Measurements from ENCODE around the gene KCNMA1. TPM values are rescaled to one million over a fixed set of nuclear protein-coding genes. Genes with fewer than 3 reads are reported as not detected.

The KCNMA1 gene
- total and polyA plus RNA-seq, 10 donors, result 9.3 to 114 (median 51.5) TPM

DNA sequence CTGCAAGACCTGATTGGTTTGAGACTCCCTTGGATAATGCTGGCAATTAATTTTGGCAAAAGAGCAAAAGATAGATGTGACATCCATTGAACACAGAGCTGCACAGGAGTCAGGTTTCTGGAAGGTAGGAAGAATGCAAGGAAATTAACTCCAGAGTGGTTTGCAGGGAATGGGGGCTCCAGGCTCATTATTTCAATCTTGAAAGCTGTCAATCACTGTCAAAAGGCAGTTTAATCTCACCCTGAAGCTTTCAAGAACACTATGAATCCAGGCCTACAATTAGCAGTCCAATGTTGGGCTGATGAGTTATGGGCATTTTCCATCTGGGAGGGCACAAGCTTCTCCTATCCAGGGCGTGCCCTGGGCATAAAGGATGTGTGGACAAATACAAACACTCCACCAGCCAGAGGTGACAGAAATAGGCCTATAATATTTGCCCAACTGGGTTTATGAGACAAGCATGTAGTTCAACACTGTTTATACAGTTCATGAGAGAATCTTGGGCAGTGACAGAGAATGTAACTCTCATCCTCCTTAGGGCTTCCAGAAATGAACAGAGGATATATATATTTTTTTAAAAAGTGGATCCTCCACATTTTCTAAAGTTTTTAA, 80.5 kb downstream of the KCNMA1 start:
- H3K27me3 ChIP-seq (replicated peaks in 1 of 7), result peaks cover 0 to 4% (median 0%) of the 10 kb centered on the region in 7 donors
- no peak overlapping the region for H3K4me3 ChIP-seq
- no peak for DNase-seq
- no peaks in the 10 kb centered on the region for H3K9me3 ChIP-seq
- H3K27ac ChIP-seq, result peak overlapping the region in 5 of 8 donors; percentile 15 to 94 (median 81)
- TF ChIP-seq POLR2A (IDR thresholded peaks at IDR 0.05) (no peak), POLR2AphosphoS5 (IDR thresholded peaks at IDR 0.05) (no peak)
- TF ChIP-seq, protein P1, sequence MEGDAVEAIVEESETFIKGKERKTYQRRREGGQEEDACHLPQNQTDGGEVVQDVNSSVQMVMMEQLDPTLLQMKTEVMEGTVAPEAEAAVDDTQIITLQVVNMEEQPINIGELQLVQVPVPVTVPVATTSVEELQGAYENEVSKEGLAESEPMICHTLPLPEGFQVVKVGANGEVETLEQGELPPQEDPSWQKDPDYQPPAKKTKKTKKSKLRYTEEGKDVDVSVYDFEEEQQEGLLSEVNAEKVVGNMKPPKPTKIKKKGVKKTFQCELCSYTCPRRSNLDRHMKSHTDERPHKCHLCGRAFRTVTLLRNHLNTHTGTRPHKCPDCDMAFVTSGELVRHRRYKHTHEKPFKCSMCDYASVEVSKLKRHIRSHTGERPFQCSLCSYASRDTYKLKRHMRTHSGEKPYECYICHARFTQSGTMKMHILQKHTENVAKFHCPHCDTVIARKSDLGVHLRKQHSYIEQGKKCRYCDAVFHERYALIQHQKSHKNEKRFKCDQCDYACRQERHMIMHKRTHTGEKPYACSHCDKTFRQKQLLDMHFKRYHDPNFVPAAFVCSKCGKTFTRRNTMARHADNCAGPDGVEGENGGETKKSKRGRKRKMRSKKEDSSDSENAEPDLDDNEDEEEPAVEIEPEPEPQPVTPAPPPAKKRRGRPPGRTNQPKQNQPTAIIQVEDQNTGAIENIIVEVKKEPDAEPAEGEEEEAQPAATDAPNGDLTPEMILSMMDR (IDR thresholded peaks at IDR 0.05 in 8 of 11, conservative IDR thresholded peaks at IDR 0.05 in 3 of 11), result no peak
- H3K4me1 ChIP-seq, result peaks cover 0 to 18% (median 0%) of the 10 kb centered on the region in 6 donors
- WGBS, 5 donors, result 80 to 100% (median 88%) methylated on average over 1 of the region's 1 CpG
- no peaks in the 10 kb centered on the region for H3K36me3 ChIP-seq
- intact Hi-C loops (cut with DNase I; ENCODE audit: low total_unique reads), result no loop called here

DNA sequence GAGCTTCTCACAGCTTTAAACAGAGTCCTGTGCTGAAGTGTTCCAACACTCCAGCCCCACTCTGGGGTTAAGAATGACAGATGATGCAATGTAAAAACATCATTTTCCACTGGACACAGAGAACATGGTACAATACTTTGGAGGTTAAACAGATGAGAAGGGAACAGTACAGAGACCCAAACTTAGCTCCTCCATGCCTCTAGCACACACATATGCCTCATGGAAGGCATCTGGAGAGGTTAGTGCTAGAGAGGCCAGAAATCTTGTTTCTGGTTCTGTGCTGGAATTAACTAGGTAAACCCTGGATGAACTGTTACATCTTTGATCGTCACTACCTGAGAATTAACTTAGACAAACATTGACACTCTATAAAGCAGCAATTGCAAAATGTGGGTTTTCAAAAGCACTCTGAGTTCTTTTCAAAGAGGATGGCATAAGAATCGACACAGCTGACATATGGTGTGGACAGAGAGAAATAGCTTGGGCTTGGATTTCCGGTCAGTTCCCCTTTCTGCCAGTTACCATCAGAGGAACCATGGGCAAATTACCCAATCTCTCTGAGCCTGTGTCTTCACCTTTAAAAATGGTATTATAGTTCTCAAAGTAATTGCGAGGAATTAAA, 81.9 kb downstream of the KCNMA1 start:
- Histone ChIP-seq H3K27me3 (replicated peaks in 1 of 7) (no peaks in the 10 kb centered on the region), H3K9me3 (no peaks in the 10 kb centered on the region), H3K4me1 (peaks cover 0 to 23% (median 0%) of the 10 kb centered on the region in 6 donors), H3K4me3 (peak overlapping the region in 1 of 8 donors; percentile 20), H3K27ac (peak overlapping the region in 7 of 8 donors; percentile 60 to 94 (median 81)), H3K36me3 (no peaks in the 10 kb centered on the region)
- WGBS, 5 donors, result 43 to 79% (median 72%) methylated on average over 4 of the region's 4 CpGs
- TF ChIP-seq POLR2AphosphoS5 (IDR thresholded peaks at IDR 0.05) (peak in 1 of 3 donors; percentile 63), POLR2A (IDR thresholded peaks at IDR 0.05) (no peak)
- TF ChIP-seq, protein P1 (IDR thresholded peaks at IDR 0.05 in 8 of 11, conservative IDR thresholded peaks at IDR 0.05 in 3 of 11), result no peak
- DNase-seq, result no peak
- intact Hi-C loops (cut with DNase I; ENCODE audit: low total_unique reads), result no loop called here

DNA sequence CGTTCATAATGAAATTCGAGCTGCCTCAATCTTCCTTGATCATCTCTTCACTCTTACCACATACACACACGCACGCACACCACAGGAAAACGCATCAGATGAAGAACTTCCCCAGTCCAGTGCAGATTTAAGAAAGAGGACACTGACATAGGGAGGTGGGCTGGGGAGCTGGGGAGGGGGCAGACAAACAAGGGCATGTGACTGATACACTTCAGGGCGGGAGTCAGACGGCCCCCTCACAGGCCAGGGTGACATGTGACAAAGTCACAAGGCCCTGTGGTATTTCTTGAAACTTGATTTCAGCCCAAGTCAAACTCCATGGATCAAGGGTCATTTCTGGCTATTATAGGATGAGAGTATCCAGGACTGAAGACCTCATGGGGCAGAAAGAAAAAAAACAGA, 82.6 kb downstream of the KCNMA1 start:
- peak overlapping the region in 1 of 8 donors; percentile 20 for H3K4me3 ChIP-seq
- intact Hi-C loops (cut with DNase I; ENCODE audit: low total_unique reads), result no loop called here
- no peaks in the 10 kb centered on the region for H3K36me3 ChIP-seq
- H3K27me3 ChIP-seq (replicated peaks in 1 of 7), result no peaks in the 10 kb centered on the region
- TF ChIP-seq POLR2AphosphoS5 (IDR thresholded peaks at IDR 0.05) (peak in 1 of 3 donors; percentile 64), POLR2A (IDR thresholded peaks at IDR 0.05) (no peak)
- TF ChIP-seq, protein P1 (IDR thresholded peaks at IDR 0.05 in 8 of 11, conservative IDR thresholded peaks at IDR 0.05 in 3 of 11), result no peak
- WGBS, 5 donors, result 33 to 56% (median 42%) methylated on average over 7 of the region's 7 CpGs
- DNase-seq, result no peak
- H3K9me3 ChIP-seq, result no peaks in the 10 kb centered on the region
- peak overlapping the region in 7 of 8 donors; percentile 60 to 94 (median 81) for H3K27ac ChIP-seq
- peaks cover 0 to 23% (median 0%) of the 10 kb centered on the region in 6 donors for H3K4me1 ChIP-seq

DNA sequence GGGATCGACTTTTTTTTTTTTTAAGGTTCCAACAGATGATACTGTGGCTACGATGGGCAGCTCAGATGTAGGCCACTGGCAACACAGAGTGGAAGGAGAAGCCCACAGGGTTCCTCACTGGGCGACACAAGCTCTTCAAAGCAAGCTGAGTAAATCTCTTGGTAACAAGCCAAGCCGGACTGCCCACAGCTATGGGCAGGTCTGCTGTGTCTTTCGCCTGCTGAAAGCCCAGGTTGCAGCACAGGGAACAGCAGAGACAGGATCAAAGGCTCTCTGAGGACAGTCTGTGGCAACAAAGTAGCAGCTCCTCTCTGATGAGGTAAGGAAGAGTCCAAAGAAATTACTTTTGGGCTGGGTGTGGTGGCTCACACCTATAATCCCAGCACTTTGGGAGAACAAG, 83.6 kb downstream of the KCNMA1 start:
- Histone ChIP-seq H3K36me3 (no peaks in the 10 kb centered on the region), H3K9me3 (no peaks in the 10 kb centered on the region), H3K27me3 (replicated peaks in 1 of 7) (no peaks in the 10 kb centered on the region), H3K27ac (peak overlapping the region in 7 of 8 donors; percentile 51 to 94 (median 81)), H3K4me1 (peaks cover 0 to 23% (median 0%) of the 10 kb centered on the region in 6 donors), H3K4me3 (peak overlapping the region in 1 of 8 donors; percentile 18)
- intact Hi-C loops (cut with DNase I; ENCODE audit: low total_unique reads), result no loop called here
- DNase-seq, result no peak
- TF ChIP-seq POLR2AphosphoS5 (IDR thresholded peaks at IDR 0.05), result no peak
- TF ChIP-seq POLR2A (IDR thresholded peaks at IDR 0.05), result no peak
- TF ChIP-seq, protein P1 (IDR thresholded peaks at IDR 0.05 in 8 of 11, conservative IDR thresholded peaks at IDR 0.05 in 3 of 11), result no peak
- WGBS, 5 donors, result 64 to 86% (median 74%) methylated on average over 5 of the region's 5 CpGs
